Measurements from ENCODE around the gene ZNF23.

DNA sequence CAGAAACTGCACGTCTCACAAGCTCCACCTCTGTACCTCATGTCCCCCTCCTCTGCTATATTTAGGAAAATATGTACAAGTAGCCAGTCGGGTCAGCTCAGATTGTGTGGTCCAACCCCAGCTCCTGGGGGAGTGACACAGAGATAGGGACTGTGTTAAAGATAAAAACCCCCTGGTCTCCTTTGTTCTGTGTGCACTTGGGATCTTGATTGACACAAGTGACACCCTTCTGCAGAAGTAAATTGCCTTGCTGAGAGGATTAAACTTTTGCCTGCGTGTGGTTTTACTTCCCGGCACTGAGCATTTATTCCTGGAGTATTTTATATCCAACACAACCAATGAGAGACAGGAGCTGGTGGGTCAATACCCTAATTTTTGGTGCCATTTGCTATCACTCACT lies 57.7 kb downstream of the ZNF23 start:
- TF ChIP-seq ZFP30 (CRISPR knock-in tag; IDR thresholded peaks at IDR 0.05) = no peak
- TF ChIP-seq PATZ1 (CRISPR knock-in tag; IDR thresholded peaks at IDR 0.05; ENCODE audit: borderline replicate concordance) = no peak
- no peak for TF ChIP-seq PPARA (CRISPR knock-in tag; IDR thresholded peaks at IDR 0.05; ENCODE audit: borderline replicate concordance)
- TF ChIP-seq TSHZ2 (CRISPR knock-in tag; IDR thresholded peaks at IDR 0.05) = no peak
- TF ChIP-seq, protein P1, sequence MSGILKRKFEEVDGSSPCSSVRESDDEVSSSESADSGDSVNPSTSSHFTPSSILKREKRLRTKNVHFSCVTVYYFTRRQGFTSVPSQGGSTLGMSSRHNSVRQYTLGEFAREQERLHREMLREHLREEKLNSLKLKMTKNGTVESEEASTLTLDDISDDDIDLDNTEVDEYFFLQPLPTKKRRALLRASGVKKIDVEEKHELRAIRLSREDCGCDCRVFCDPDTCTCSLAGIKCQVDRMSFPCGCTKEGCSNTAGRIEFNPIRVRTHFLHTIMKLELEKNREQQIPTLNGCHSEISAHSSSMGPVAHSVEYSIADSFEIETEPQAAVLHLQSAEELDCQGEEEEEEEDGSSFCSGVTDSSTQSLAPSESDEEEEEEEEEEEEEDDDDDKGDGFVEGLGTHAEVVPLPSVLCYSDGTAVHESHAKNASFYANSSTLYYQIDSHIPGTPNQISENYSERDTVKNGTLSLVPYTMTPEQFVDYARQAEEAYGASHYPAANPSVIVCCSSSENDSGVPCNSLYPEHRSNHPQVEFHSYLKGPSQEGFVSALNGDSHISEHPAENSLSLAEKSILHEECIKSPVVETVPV (CRISPR knock-in tag; IDR thresholded peaks at IDR 0.05) = no peak
- TF ChIP-seq ZFP3 (CRISPR knock-in tag; IDR thresholded peaks at IDR 0.05) = no peak
- TF ChIP-seq ESRRG (CRISPR knock-in tag; IDR thresholded peaks at IDR 0.05) = no peak
- TF ChIP-seq SNAI2 (CRISPR knock-in tag; IDR thresholded peaks at IDR 0.05) = no peak
- no peak for TF ChIP-seq OSR1 (CRISPR knock-in tag; IDR thresholded peaks at IDR 0.05)
- TF ChIP-seq ZNF565 (CRISPR knock-in tag; conservative IDR thresholded peaks at IDR 0.05; ENCODE audit: low read depth) = no peak
- TF ChIP-seq RARB (CRISPR knock-in tag; IDR thresholded peaks at IDR 0.05) = no peak
- TF ChIP-seq ZC3H10 (CRISPR knock-in tag; IDR thresholded peaks at IDR 0.05) = no peak

Measured in SK-N-SH treated with all-trans-retinoic acid at 6 μM for 48 hours (cell line).